ENCODE results near the gene PRDX5.

PRDX5 gene

GRCh38 chr11:64327993-64328392 lies 10.1 kb downstream of the PRDX5 start:
- no peak for DNase-seq

GRCh38 chr11:64330888-64331287 lies 13.0 kb downstream of the PRDX5 start:
- no peak for DNase-seq

GRCh38 chr11:64331569-64332371 lies 13.8 kb downstream of the PRDX5 start:
- peak; percentile 83 to 89 for DNase-seq

DNA sequence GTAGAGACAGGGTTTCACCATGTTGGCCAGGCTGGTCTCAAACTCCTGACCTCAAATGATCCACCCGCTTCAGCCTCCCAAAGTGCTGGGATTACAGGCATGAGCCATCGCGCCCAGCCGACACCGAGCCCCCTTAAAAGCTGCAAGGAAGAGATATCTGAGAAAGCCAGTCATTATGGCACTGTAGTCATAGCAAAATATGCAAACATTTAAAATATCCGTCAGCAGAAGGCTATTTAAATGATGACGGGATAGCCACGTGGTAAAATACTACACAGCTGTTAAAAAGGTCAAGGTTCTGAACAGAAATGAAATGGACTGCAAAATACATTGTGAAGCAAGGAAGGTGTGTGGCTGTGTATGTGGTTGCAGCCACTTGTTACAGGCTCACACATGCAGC lies 15.6 kb downstream of the PRDX5 start:
- DNase-seq: no peak

GRCh38 chr11:64334764-64335735 lies 17.1 kb downstream of the PRDX5 start:
- peak; percentile 43 to 62 for DNase-seq

- no peak for DNase-seq
Measured at GRCh38 chr11:64337538-64338249, 19.8 kb downstream of the PRDX5 start.

DNA sequence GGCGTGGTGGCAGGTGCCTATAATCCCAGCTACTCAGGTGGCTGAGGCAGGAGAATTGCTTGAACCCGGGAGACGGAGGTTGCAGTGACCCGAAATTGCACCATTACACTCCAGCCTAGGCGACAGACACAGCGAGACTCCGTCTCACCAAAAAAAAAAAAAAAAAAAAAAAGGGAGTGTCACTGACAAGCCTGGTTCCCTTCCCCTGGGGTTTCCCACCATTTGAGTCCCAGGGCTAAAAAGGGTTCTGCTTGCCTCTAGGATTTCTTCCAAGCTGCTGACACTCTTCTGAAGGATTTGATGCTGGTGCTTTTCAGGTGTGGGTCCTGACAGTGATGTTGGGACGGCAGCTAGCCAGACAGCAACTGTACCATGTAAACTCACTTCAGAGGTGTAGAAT lies 20.8 kb downstream of the PRDX5 start:
- no peak for DNase-seq

GRCh38 chr11:64339286-64339685 lies 21.4 kb downstream of the PRDX5 start:
- DNase-seq: no peak

DNA sequence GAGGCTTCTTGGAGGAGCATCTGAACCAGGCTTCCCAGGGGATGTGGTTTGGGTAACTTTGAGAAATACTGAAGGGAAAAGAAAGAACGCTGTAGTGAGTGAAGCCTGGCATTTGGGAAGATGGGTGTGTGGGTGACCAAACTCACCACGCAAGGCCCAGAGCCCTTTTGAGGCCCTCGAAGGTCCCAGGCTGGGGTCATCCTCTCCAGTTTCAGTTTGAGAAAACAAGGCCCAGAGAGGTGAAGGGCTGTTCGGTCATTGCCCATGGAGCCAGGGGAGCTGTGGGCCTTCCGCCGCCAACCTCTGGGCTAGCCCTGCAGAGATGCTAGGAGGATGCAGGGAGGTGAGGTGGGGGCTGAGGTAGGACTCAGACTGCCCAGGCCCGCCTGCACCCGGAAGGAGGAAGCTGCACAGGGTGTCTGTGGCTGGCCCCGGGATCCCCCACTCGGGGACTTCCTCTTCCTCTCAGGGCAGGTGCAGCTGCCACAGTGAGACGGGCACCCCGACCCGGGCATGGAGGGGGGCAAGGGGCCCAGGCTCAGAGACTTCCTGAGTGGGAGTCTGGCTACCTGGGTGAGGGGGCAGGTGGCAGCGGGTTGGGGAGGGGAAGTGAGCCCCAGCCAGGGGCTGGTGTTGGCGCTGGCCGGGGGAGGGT lies 22.0 kb downstream of the PRDX5 start, which contains the start of gene CCDC88B:
TSS of gene CCDC88B (plus strand) at position 451 of the 655 bp plus-strand sequence. CDS start at position 514, 63 bp downstream.
- DNase-seq: peak; percentile 84 to 87

GRCh38 chr11:64340671-64341335 lies 22.9 kb downstream of the PRDX5 start:
- DNase-seq: peak; percentile 85 to 88

- DNase-seq: no peak
Measured at GRCh38 chr11:64341429-64341828, 23.5 kb downstream of the PRDX5 start.

GRCh38 chr11:64341851-64342791 lies 24.2 kb downstream of the PRDX5 start:
- peak; percentile 94 to 95 for DNase-seq

- DNase-seq: no peak
Measured at GRCh38 chr11:64342869-64343745, 25.2 kb downstream of the PRDX5 start.

DNA sequence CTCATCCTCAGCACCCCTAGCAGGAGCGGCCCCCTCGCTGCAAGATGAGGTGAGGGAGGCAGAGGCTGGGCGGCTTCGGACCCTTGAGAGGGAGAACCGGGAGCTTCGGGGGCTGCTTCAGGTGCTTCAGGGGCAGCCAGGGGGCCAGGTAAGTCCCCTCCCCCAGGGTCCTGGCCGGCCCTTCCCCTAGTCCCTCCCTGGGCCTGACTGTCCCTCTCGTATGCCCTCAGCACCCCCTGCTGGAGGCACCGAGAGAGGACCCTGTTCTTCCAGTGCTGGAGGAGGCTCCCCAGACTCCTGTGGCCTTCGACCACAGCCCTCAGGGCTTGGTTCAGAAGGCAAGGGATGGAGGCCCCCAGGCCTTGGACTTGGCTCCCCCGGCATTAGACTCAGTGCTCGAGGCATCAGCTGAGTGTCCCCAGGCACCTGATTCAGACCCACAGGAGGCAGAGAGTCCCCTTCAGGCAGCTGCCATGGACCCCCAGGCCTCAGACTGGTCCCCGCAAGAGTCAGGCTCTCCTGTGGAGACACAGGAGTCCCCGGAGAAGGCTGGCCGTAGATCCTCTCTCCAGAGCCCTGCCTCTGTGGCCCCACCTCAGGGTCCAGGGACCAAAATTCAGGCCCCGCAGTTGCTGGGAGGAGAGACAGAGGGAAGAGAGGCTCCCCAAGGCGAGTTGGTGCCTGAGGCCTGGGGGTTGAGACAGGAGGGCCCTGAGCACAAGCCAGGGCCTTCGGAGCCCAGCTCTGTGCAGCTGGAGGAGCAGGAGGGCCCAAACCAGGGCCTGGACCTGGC lies 26.0 kb downstream of the PRDX5 start:
- DNase-seq: peak; percentile 15 to 27

- no peak for DNase-seq
Measured at GRCh38 chr11:64344787-64345186, 26.9 kb downstream of the PRDX5 start.

- DNase-seq: no peak
Measured at GRCh38 chr11:64347193-64347867, 29.4 kb downstream of the PRDX5 start.

- no peak for DNase-seq
Measured at GRCh38 chr11:64348383-64349024, 30.6 kb downstream of the PRDX5 start.

DNA sequence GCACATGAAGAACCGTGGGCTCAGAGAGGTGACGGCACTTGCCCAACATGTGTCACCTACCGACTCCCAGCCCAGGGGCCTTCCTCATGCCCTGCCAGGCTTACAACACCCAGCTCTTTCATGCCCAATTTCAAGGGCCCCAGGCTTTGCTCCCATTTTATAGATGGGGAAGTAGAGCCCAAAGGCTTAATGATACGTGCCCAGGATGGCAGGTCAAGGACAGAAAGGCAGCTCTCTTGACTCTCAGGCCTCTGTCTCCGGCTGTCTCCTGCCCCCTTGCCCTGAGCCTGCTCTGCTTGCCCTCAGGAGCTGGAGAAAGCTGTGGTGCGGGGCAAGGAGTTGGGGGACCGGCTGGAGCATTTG lies 31.1 kb downstream of the PRDX5 start:
- DNase-seq: no peak

Measured in activated CD4-positive, alpha-beta T cell treated with anti-CD3 and anti-CD28 coated beads, Interleukin-2, amount 50 U/mL, for 48 hours (primary cell).